GM12878 (cell line): ENCODE results near the gene IL16. TPM values are rescaled to one million over a fixed set of nuclear protein-coding genes. Genes with fewer than 3 reads are reported as not detected.

ENCODE experiments used
- ATAC-seq: fragments of 200-7000 bp; cut with Tn5 transposase; 3 replicates; pipeline ENCODE4 v1.9.1; 2020; ENCODE audit warnings: mild to moderate bottlenecking, moderate library complexity
- BruUV-seq: library from RNA; stranded (reverse); fragments of 400-500 nt; replicated peaks from 2 replicates; lab custom pipeline; 2021; lab: Mats Ljungman, UMichigan
- CTCF ChIA-PET: fragments of 300-600 bp; sonication (Branson Sonifier 250); formaldehyde crosslinking; extraction: SDS; loops from one replicate; lab custom pipeline; 2021; ENCODE audit warnings: inconsistent platforms; lab: Yijun Ruan, JAX
- POLR2A ChIA-PET: fragments of 350-600 bp; formaldehyde crosslinking; extraction: SDS; loops from one replicate; lab custom pipeline; 2021; ENCODE audit warnings: inconsistent platforms; lab: Charles Lee
- RAD21 ChIA-PET: fragments of 300-600 bp; sonication (Branson Sonifier 250); formaldehyde crosslinking; loops from one replicate; lab custom pipeline; 2023; ENCODE audit warnings: antibody characterized with exemption; ENCODE audit not compliant: unreplicated experiment; lab: Charles Lee
- SMC1A ChIA-PET: fragments of 300-600 bp; sonication (Branson Sonifier 250); formaldehyde crosslinking; loops from one replicate; lab custom pipeline; 2023; ENCODE audit not compliant: unreplicated experiment, uncharacterized antibody; lab: Charles Lee
- DNase-seq: peaks from one replicate; pipeline ENCODE4 v3.0.0-alpha.2; 2011; ENCODE audit warnings: low read depth, low spot score
- FAIRE-seq: peaks from 3 replicates; lab custom pipeline; 2011; peaks lifted over from hg19 to GRCh38; lab: Jason Lieb, UNC
- H2AFZ ChIP-seq: 2 replicates; pipeline ENCODE4 v1.6.0; 2011; ENCODE audit warnings: low read depth, low read length, control low read depth; ENCODE audit not compliant: control insufficient read depth
- H3K27ac ChIP-seq: 2 replicates; pipeline ENCODE4 v1.5.1; 2011; ENCODE audit warnings: control low read depth; ENCODE audit not compliant: control insufficient read depth, insufficient read depth
- H3K27me3 ChIP-seq, 2 experiments: replicated peaks in 1 of 2; 2 replicates each; pipeline versions ENCODE4 v1.6.0 to v1.6.1; 2011; ENCODE audit warnings: low read length in 1 of 2; ENCODE audit not compliant: control insufficient read depth in 2 of 2, insufficient read depth in 2 of 2
- H3K36me3 ChIP-seq, 2 experiments: 2 replicates each; pipeline ENCODE4 v1.5.1; 2011; ENCODE audit warnings: low read length in 1 of 2; ENCODE audit not compliant: control insufficient read depth in 2 of 2, insufficient read depth in 2 of 2
- H3K4me1 ChIP-seq: 2 replicates; pipeline ENCODE4 v1.6.1; 2011; ENCODE audit warnings: mild to moderate bottlenecking, low read length, moderate library complexity, mixed read lengths; ENCODE audit not compliant: control insufficient read depth, insufficient read depth
- H3K4me2 ChIP-seq: 2 replicates; pipeline ENCODE4 v1.6.0; 2011; ENCODE audit warnings: control low read depth; ENCODE audit not compliant: control insufficient read depth, insufficient read depth
- H3K4me3 ChIP-seq: fragments of 200-600 bp; sonication (generic); 2 replicates; pipeline ENCODE4 v1.5.1; 2016
- H3K79me2 ChIP-seq: 2 replicates; pipeline ENCODE4 v1.6.0; 2011; ENCODE audit warnings: low read length; ENCODE audit not compliant: control insufficient read depth, insufficient read depth
- H3K9ac ChIP-seq: 2 replicates; pipeline ENCODE4 v1.8.0; 2011; ENCODE audit warnings: low read length, control low read depth, mixed read lengths; ENCODE audit not compliant: control insufficient read depth, insufficient read depth
- H3K9me3 ChIP-seq: replicated peaks from 3 replicates; pipeline ENCODE4 v1.5.1; 2011; ENCODE audit warnings: mild to moderate bottlenecking, low read length; ENCODE audit not compliant: control insufficient read depth, insufficient read depth
- H4K20me1 ChIP-seq: 2 replicates; pipeline ENCODE4 v1.6.0; 2011; ENCODE audit not compliant: control insufficient read depth, insufficient read depth
- CHD4 ChIP-seq: fragments of 200-600 bp; sonication (generic); IDR thresholded peaks from 2 replicates; pipeline ENCODE4 v1.6.1; 2016; ENCODE audit warnings: mild to moderate bottlenecking
- DPF2 ChIP-seq: fragments of 450-650 bp; IDR thresholded peaks from 2 replicates; pipeline ENCODE4 v1.6.1; 2017; ENCODE audit warnings: mild to moderate bottlenecking
- FOXK2 ChIP-seq: fragments of 450-650 bp; IDR thresholded peaks from 2 replicates; pipeline ENCODE4 v1.6.1; 2017; ENCODE audit warnings: mild to moderate bottlenecking, moderate library complexity
- POU2F2 ChIP-seq: IDR thresholded peaks from 3 replicates; pipeline ENCODE4 v1.6.1; 2011; ENCODE audit warnings: low read depth, mild to moderate bottlenecking, low read length, borderline replicate concordance
- RAD21 ChIP-seq: IDR thresholded peaks from 2 replicates; pipeline ENCODE4 v1.6.1; 2011; ENCODE audit warnings: mild to moderate bottlenecking, low read depth, low read length, moderate library complexity; ENCODE audit not compliant: insufficient read depth
- SMAD5 ChIP-seq: IDR thresholded peaks from 2 replicates; pipeline ENCODE4 v1.6.1; 2016; ENCODE audit warnings: antibody characterized with exemption, low read depth
- SRF ChIP-seq, 2 experiments: IDR thresholded peaks; 2 replicates each; pipeline ENCODE4 v1.6.1; 2011; ENCODE audit warnings: low read depth in 2 of 2, low read length in 2 of 2, mild to moderate bottlenecking in 1 of 2, moderate library complexity in 1 of 2
- WRNIP1 ChIP-seq: IDR thresholded peaks from 2 replicates; pipeline ENCODE4 v1.6.1; 2011; ENCODE audit warnings: low read depth, low read length, improper control_type of control experiment, borderline replicate concordance
- ZBED1 ChIP-seq: IDR thresholded peaks from 2 replicates; pipeline ENCODE4 v1.6.1; 2016; ENCODE audit warnings: borderline replicate concordance
- WGBS: methylation state at CpG from one replicate; pipeline ENCODE4 v1.1.6; 2016; ENCODE audit warnings: low lambda C conversion rate; ENCODE audit not compliant: insufficient replicate concordance, insufficient coverage; ENCODE audit errors: missing lambda C conversion rate; 5-methylcytosine and 5-hydroxymethylcytosine counted together
- in situ Hi-C: fragments of 300-500 bp; cut with MboI; formaldehyde crosslinking; loops from 9 replicates; pipeline ENCODE4 v1.14.3; 2018; ENCODE audit warnings: mixed read lengths
- intact Hi-C: fragments of 100-400 bp; cut with micrococcal nuclease; formaldehyde crosslinking; loops from one replicate; pipeline ENCODE4 v1.14.2; 2022; ENCODE audit not compliant: unreplicated experiment
- polyA plus RNA-seq, 11 experiments: library from polyadenylated mRNA; depleted of rRNA in 4 of 11; unstranded in 6 of 11; stranded (reverse) in 5 of 11; fragments of >200 nt; fragmentation: Nextera tagmentation in 4 of 11; fragmentation: Illumina TruSeq in 1 of 11; extraction: Ambion mirVana in 4 of 11; extraction: Trizol in 1 of 11; gene quantifications; 1 replicate in 1 of 11; 2 replicates in 10 of 11; pipeline versions ENCODE4 v1.2.1 to v1.2.3, GENCODE V29; 2011 to 2016; ENCODE audit warnings: inconsistent platforms in 2 of 11, missing spikeins in 2 of 11, low read depth in 1 of 11
- total RNA-seq, 4 experiments: library from RNA; depleted of rRNA in 3 of 4; stranded (reverse); fragments of >200 nt in 3 of 4; fragmentation: Illumina TruSeq in 1 of 4; extraction: Trizol in 1 of 4; gene quantifications; 2 replicates each; pipeline versions ENCODE4 v1.2.1 to v1.2.3, GENCODE V29; 2013 to 2021
- TF ChIP-seq, protein P1 (sequence below): fragments of 450-650 bp; formaldehyde crosslinking; IDR thresholded peaks from 2 replicates; pipeline ENCODE4 v1.5.0; 2022; ENCODE audit warnings: mild to moderate bottlenecking, missing genetic modification characterization
- TF ChIP-seq, protein P2 (sequence below): IDR thresholded peaks from 2 replicates; pipeline ENCODE4 v1.6.1; 2011; ENCODE audit warnings: low read depth, low read length, improper control_type of control experiment, borderline replicate concordance

The IL16 gene
- total and polyA plus RNA-seq, 10 of the 15 experiments (the other 5 are each of a cell fraction or from before 2014, with no cell fraction given), result 21.7 to 206 (median 44.5) TPM

DNA sequence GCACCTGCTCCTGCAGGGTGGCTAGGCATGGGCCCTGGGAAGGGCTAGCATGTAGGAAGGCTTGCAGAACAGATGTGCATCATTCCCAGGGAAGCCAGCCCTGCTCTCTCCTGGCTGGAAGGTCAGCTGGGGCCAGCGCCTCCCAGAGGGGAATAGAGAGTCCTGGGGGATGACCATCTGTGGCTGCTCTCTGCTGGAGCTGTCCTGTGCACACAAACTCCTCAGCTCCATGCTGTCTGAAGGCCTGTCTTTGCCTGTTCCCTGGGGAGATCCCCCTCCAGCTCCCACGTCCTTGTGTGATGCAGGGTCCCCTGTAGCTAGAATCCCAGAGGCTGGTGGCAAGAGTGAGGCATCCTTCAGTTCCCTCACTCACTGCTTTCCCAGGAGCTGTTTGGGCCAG, 19.3 kb downstream of the IL16 start:
- H3K4me1 ChIP-seq, result no peaks in the 10 kb centered on the region
- no peak overlapping the region for H2AFZ ChIP-seq
- BruUV-seq, result no TSS peak
- FAIRE-seq, result no peak
- ChIA-PET RAD21 (no interaction called here), POLR2A (no interaction called here), SMC1A (interaction anchor here (0.6 kb wide), 1 partner anchor 63 kb away, joined by 5 read pairs; no protein-coding TSS in a partner anchor), CTCF (interaction anchor here (1.2 kb wide), 1 partner anchor 50 kb away, joined by 5 read pairs; no protein-coding TSS in a partner anchor)
- in situ Hi-C loops, result no loop called here
- no peaks in the 10 kb centered on the region for H3K79me2 ChIP-seq
- 0% methylated on average over 2 of the region's 2 CpGs for WGBS
- no peak overlapping the region for H3K4me2 ChIP-seq
- DNase-seq, result no peak
- ATAC-seq, result no peak
- no peaks in the 10 kb centered on the region for H3K27me3 ChIP-seq
- intact Hi-C loops, result no loop called here
- no peaks in the 10 kb centered on the region for H4K20me1 ChIP-seq
- H3K4me3 ChIP-seq, result no peak overlapping the region
- H3K9ac ChIP-seq, result no peak overlapping the region
- H3K9me3 ChIP-seq, result no peaks in the 10 kb centered on the region
- no peaks in the 10 kb centered on the region for H3K36me3 ChIP-seq
- H3K27ac ChIP-seq, result no peak overlapping the region
- no peak for TF ChIP-seq POU2F2
- TF ChIP-seq, protein P1, sequence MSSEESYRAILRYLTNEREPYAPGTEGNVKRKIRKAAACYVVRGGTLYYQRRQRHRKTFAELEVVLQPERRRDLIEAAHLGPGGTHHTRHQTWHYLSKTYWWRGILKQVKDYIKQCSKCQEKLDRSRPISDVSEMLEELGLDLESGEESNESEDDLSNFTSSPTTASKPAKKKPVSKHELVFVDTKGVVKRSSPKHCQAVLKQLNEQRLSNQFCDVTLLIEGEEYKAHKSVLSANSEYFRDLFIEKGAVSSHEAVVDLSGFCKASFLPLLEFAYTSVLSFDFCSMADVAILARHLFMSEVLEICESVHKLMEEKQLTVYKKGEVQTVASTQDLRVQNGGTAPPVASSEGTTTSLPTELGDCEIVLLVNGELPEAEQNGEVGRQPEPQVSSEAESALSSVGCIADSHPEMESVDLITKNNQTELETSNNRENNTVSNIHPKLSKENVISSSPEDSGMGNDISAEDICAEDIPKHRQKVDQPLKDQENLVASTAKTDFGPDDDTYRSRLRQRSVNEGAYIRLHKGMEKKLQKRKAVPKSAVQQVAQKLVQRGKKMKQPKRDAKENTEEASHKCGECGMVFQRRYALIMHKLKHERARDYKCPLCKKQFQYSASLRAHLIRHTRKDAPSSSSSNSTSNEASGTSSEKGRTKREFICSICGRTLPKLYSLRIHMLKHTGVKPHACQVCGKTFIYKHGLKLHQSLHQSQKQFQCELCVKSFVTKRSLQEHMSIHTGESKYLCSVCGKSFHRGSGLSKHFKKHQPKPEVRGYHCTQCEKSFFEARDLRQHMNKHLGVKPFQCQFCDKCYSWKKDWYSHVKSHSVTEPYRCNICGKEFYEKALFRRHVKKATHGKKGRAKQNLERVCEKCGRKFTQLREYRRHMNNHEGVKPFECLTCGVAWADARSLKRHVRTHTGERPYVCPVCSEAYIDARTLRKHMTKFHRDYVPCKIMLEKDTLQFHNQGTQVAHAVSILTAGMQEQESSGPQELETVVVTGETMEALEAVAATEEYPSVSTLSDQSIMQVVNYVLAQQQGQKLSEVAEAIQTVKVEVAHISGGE (CRISPR knock-in tag), result no peak
- TF ChIP-seq SRF (IDR thresholded peaks at IDR 0.05; ENCODE audit: low read depth in 2 of 2, low read length in 2 of 2), result no peak
- TF ChIP-seq, protein P2, sequence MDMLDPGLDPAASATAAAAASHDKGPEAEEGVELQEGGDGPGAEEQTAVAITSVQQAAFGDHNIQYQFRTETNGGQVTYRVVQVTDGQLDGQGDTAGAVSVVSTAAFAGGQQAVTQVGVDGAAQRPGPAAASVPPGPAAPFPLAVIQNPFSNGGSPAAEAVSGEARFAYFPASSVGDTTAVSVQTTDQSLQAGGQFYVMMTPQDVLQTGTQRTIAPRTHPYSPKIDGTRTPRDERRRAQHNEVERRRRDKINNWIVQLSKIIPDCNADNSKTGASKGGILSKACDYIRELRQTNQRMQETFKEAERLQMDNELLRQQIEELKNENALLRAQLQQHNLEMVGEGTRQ, result no peak
- no peak for TF ChIP-seq DPF2
- TF ChIP-seq WRNIP1, result no peak
- no peak for TF ChIP-seq FOXK2
- no peak for TF ChIP-seq CHD4
- TF ChIP-seq RAD21, result no peak
- TF ChIP-seq ZBED1, result no peak
- no peak for TF ChIP-seq SMAD5
